ENCODE data around the gene SDR42E2. TPM values are rescaled to one million over a fixed set of nuclear protein-coding genes. Genes with fewer than 3 reads are reported as not detected.

The SDR42E2 gene
- polyA plus RNA-seq, 2 of the 4 experiments (the other 2 are of a cell fraction) = not detected

DNA sequence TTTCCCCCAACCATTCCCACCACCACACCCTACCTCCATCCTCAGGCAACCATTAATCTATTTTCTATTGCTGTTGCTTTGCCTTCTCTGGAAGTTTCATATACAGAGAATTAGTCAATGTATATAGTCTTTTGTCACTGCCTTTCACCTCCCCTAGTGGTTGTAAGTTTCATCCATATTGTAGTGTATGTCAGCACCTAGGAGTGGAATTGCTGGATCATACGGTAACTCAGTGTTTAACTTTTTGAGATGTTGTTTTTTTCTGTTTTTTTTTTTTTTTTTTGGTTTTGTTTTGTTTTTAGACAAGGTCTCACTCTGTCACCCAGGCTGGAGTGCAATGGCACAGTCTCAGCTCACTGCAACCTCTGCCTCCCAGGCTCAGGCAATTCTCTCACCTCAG, 60.7 kb downstream of the SDR42E2 start:
- FAIRE-seq (no peak), DNase-seq (ENCODE audit: low read depth in 1 of 2, low spot score in 1 of 2) (no peak), ATAC-seq (0 out of 6 replicates have a peak, but pooled peaks of 1 of the 2 experiments have one; percentile 38)
- WGBS (ENCODE audit: missing lambda C conversion rate) = 97% methylated on average over 1 of the region's 1 CpG
- TF ChIP-seq, protein P1, sequence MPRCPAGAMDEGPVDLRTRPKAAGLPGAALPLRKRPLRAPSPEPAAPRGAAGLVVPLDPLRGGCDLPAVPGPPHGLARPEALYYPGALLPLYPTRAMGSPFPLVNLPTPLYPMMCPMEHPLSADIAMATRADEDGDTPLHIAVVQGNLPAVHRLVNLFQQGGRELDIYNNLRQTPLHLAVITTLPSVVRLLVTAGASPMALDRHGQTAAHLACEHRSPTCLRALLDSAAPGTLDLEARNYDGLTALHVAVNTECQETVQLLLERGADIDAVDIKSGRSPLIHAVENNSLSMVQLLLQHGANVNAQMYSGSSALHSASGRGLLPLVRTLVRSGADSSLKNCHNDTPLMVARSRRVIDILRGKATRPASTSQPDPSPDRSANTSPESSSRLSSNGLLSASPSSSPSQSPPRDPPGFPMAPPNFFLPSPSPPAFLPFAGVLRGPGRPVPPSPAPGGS (IDR thresholded peaks at IDR 0.05) = no peak
- TF ChIP-seq BHLHE40 (IDR thresholded peaks at IDR 0.05; ENCODE audit: low read depth, low read length) = no peak
- no peak overlapping the region for H3K4me3 ChIP-seq
- no peak overlapping the region for H3K4me2 ChIP-seq
- POLR2A ChIA-PET = interaction anchor here (0.6 kb wide), 1 partner anchor 59 kb away, joined by 3 read pairs; no protein-coding TSS in a partner anchor
- H3K9me3 ChIP-seq = no peaks in the 10 kb centered on the region
- no peak overlapping the region for H3K27ac ChIP-seq
- CTCF ChIA-PET = interaction anchor here (0.7 to 3.2 kb wide), 3 partner anchors 17 to 1291 kb away, joined by 3 to 14 read pairs (median 5); partner anchors contain the start of gene EEF2K
- H3K4me1 ChIP-seq = peaks cover 11% of the 10 kb centered on the region; the same call in 2 of the 3 replicates

DNA sequence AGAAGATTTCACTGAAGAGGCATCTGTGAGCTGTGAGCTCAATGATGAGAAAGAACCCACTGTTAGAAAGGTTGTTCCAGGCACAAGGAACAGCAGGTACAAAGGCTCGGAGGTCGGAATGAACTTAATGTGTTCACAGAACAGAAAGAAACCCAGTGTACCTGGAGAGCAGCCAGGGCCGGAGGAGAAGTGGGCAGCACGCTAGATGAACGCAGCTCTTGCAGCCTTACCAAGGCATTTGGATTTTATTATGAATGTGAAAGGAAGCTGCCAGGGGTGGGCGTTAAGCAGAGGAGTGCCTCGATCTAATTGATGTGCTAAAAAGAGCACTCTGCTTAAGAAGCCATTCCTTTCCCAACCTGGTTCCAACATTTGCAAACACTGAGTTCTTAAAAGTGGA, 62.8 kb downstream of the SDR42E2 start:
- TF ChIP-seq, protein P2, sequence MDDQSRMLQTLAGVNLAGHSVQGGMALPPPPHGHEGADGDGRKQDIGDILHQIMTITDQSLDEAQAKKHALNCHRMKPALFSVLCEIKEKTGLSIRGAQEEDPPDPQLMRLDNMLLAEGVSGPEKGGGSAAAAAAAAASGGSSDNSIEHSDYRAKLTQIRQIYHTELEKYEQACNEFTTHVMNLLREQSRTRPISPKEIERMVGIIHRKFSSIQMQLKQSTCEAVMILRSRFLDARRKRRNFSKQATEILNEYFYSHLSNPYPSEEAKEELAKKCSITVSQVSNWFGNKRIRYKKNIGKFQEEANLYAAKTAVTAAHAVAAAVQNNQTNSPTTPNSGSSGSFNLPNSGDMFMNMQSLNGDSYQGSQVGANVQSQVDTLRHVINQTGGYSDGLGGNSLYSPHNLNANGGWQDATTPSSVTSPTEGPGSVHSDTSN (IDR thresholded peaks at IDR 0.05) = no peak
- TF ChIP-seq KDM1A (IDR thresholded peaks at IDR 0.05; ENCODE audit: low read depth) (no peak), MAZ (IDR thresholded peaks at IDR 0.05; ENCODE audit: borderline replicate concordance, low read depth, low read length) (no peak), POLR2A (IDR thresholded peaks at IDR 0.05; ENCODE audit: low read length) (no peak), RFX5 (IDR thresholded peaks at IDR 0.05) (no peak), KDM5A (IDR thresholded peaks at IDR 0.05) (no peak), RARB (CRISPR knock-in tag; IDR thresholded peaks at IDR 0.05) (no peak), JUN (IDR thresholded peaks at IDR 0.05) (no peak), HOXB13 (CRISPR knock-in tag; IDR thresholded peaks at IDR 0.05; ENCODE audit: low read depth) (no peak), HOXA7 (CRISPR knock-in tag; IDR thresholded peaks at IDR 0.05) (no peak)
- TF ChIP-seq, protein P3, sequence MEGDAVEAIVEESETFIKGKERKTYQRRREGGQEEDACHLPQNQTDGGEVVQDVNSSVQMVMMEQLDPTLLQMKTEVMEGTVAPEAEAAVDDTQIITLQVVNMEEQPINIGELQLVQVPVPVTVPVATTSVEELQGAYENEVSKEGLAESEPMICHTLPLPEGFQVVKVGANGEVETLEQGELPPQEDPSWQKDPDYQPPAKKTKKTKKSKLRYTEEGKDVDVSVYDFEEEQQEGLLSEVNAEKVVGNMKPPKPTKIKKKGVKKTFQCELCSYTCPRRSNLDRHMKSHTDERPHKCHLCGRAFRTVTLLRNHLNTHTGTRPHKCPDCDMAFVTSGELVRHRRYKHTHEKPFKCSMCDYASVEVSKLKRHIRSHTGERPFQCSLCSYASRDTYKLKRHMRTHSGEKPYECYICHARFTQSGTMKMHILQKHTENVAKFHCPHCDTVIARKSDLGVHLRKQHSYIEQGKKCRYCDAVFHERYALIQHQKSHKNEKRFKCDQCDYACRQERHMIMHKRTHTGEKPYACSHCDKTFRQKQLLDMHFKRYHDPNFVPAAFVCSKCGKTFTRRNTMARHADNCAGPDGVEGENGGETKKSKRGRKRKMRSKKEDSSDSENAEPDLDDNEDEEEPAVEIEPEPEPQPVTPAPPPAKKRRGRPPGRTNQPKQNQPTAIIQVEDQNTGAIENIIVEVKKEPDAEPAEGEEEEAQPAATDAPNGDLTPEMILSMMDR (IDR thresholded peaks at IDR 0.05) = no peak
- TF ChIP-seq, protein P4, sequence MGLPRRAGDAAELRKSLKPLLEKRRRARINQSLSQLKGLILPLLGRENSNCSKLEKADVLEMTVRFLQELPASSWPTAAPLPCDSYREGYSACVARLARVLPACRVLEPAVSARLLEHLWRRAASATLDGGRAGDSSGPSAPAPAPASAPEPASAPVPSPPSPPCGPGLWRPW (IDR thresholded peaks at IDR 0.05) = no peak
- TF ChIP-seq, protein P1 (IDR thresholded peaks at IDR 0.05) = no peak
- no peak for FAIRE-seq
- no peak overlapping the region for H3K27ac ChIP-seq
- WGBS (ENCODE audit: missing lambda C conversion rate) = 93% methylated on average over 7 of the region's 7 CpGs
- POLR2A ChIA-PET = no interaction called here
- no peak for DNase-seq (ENCODE audit: low read depth in 1 of 2, low spot score in 1 of 2)
- ATAC-seq = no peak
- peaks cover 11% of the 10 kb centered on the region; the same call in 2 of the 3 replicates for H3K4me1 ChIP-seq
- no peak overlapping the region for H3K4me2 ChIP-seq
- no peak overlapping the region for H3K4me3 ChIP-seq
- H3K9me3 ChIP-seq = no peaks in the 10 kb centered on the region
- CTCF ChIA-PET = interaction anchor here (0.6 to 3.2 kb wide), 6 partner anchors 9 to 75 kb away, joined by 3 to 14 read pairs (median 4); partner anchors contain the start of gene EEF2K

DNA sequence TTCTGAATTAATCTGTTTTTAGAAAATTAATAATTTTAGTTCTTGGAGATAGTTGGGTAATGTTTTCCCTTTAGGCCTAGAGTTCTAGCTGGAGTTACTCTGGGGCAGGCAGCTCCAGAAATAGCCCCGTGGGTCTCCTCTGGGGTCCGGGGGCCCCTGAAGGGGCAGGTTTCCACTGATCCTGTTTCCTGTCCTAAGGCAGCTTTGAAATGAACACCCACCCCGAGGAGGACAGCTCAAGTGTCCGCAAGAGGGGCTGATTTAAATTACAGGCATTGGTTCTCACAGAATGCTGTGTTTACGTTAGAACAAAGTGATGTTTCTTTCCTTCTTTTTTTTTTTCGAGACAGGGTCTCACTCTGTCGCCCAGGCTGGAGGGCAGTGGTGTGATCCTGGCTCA, 67.6 kb downstream of the SDR42E2 start:
- TF ChIP-seq CBX2 (IDR thresholded peaks at IDR 0.05; ENCODE audit: borderline replicate concordance, low read depth) (no peak), MAFK (IDR thresholded peaks at IDR 0.05; ENCODE audit: partially characterized antibody) (no peak), KDM1A (IDR thresholded peaks at IDR 0.05; ENCODE audit: low read depth) (no peak), EHF (CRISPR knock-in tag; IDR thresholded peaks at IDR 0.05) (no peak), JUNB (IDR thresholded peaks at IDR 0.05) (no peak), FOSB (CRISPR knock-in tag; IDR thresholded peaks at IDR 0.05) (no peak), HOXA7 (CRISPR knock-in tag; IDR thresholded peaks at IDR 0.05) (no peak), MYC (IDR thresholded peaks at IDR 0.05; ENCODE audit: borderline replicate concordance, low read length) (no peak), CHD4 (IDR thresholded peaks at IDR 0.05; ENCODE audit: borderline replicate concordance) (no peak), TP53 (CRISPR knock-in tag; IDR thresholded peaks at IDR 0.05) (no peak)
- no peak for ATAC-seq
- no peak for DNase-seq (ENCODE audit: low read depth in 1 of 2, low spot score in 1 of 2)
- WGBS (ENCODE audit: missing lambda C conversion rate) = 81% methylated on average over 7 of the region's 7 CpGs
- Histone ChIP-seq H3K4me3 (no peak overlapping the region), H3K27ac (no peak overlapping the region), H3K4me1 (peaks cover 26% of the 10 kb centered on the region), H3K4me2 (no peak overlapping the region), H3K9me3 (no peaks in the 10 kb centered on the region)
- POLR2A ChIA-PET = no interaction called here
- FAIRE-seq = no peak
- CTCF ChIA-PET = interaction anchor here (0.6 to 1.6 kb wide), 3 partner anchors 15 to 1041 kb away, joined by 3 read pairs; no protein-coding TSS in a partner anchor

Measured in A549 (cell line).